SK-N-MC (cell line): ENCODE data around the gene SLC9A5.

Source experiments
- EZH2 ChIP-seq: fragments of 200-600 bp; sonication (generic); IDR thresholded peaks from one replicate; pipeline ENCODE4 v1.6.1; 2017; ENCODE audit warnings: antibody characterized with exemption
- POLR2AphosphoS5 ChIP-seq: IDR thresholded peaks from 2 replicates; pipeline ENCODE4 v1.6.1; 2012; ENCODE audit warnings: mild to moderate bottlenecking, low read depth, low read length, borderline replicate concordance

DNA sequence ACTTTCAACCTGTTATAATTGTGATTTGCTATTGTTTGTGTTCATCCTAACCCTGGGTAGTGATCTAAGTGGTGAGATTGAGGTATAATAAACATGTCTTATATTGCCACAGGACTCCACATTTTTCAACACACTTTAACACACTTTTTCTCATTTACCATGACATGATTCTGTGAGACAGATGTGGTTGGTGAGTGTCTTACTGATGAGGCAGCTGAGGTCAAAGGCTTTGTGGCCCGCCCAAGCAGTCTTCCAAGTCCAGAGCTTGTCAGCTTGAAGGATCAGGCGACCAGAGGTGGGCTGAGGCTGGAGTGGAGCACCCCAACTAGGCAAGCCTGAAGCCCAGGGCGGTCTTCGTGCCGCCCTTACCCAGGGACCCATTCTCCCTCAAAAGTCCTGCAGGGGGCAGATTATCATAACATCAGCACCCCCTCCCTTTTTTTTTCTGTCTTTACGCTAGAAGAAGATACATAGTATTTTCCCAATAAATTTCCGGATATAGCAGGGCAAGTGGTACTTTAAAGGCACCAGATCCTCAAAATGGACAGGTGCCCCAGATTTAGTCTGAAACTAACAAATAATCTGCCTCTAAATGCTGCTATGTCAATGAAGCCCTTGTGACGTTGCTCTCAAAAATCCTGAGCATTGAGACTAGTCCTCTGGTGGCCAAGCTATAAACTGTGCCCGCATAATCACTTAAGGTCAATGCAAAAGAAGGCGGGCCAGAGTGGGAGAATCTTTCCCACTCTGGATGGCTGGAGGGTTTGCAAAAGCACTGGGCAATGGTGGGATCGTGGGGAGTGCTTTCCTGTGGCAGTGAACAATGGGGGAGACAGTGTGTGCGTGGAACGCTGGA is 56.7 kb downstream of the SLC9A5 start:
- TF ChIP-seq EZH2 (no peak), POLR2AphosphoS5 (no peak)
